HL-60/S4 (cell line): ENCODE data around the gene MYOZ1.
"Not testable (repeated sequence)": the region's sequence is repeated elsewhere in the genome, so short reads cannot be mapped to it uniquely, and the experiment has no call there.

Experiments used
- in situ Hi-C: fragments of 300-500 bp; cut with MboI; formaldehyde crosslinking; loops from 2 replicates; pipeline ENCODE4 v1.14.3; 2022; ENCODE audit warnings: low sequenced_read_pairs

The MYOZ1 gene

DNA sequence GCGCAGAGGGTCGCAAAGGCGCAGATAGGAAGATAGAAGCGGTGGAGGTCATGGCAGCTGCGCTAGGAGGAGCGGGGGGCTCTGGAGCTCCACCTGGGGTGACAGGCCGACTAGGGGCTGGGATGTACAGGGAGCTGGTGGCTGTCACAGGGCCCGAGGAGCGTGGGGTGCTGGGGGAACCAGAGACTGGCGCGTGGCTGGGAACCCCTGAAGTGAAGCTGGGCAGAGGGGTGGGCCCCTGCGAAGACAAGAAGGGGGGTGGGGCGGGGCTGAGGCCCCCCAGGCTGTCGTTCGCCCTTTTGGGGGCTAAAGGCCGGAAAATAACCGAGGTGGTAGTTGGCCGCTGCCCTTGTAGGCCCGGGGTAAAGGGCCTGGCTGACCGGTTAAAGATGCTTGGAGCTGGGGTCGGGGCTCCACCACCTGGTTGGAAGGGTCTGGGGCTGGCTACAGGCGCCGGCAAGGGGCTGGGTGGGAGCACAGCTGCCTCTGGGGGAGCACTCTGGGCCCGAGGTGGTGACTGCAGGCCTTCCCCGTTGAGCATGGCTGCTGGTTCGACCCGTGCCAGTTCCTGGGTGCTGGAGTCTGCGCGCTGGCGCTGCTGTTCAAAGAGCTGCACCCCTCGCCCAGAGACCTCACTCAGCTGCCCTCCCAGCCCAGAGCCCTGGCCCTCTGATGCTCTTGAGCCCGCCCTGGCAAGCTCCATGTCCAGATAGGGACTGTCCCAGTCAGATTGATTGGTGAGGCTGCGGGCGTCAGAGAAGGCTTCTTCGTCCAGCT lies 6.8 kb upstream of the MYOZ1 start:
- in situ Hi-C loops = no loop called here

DNA sequence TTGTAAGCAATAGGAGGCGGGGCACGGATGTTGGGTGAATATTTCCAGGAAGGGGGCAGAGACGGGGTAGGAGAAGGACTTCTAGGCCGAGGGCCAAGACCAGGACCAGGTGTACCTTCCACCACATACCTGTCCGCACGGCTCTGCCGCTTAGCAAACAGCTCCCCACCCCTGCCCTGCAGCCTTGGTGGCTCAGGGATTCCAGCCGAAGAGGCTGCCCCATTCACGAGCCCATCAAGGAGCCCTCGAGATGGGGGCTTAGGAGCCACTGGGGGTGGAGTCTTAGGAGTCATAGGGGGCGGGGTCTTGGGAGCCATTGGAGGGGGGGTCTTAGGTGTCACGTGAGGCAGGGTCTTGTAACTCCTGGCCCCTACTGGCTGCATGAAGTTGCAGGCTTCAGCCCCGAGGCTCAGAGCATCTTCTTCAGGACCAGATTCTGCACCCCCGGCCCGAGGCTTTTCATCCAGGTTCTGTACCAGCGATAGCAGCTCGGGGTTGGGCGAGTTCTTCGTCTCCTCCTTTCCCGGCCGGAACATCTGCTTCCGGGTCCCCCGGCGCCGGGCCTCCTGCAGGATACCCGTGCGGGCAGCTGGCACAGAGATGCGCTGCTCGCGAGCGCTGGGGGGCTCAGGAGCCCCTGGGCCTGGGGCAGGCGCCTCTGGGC lies 6.1 kb upstream of the MYOZ1 start:
- in situ Hi-C loops = no loop called here

GRCh38 chr10:73646598-73647041 lies 5.3 kb upstream of the MYOZ1 start:
- in situ Hi-C loops = no loop called here

- in situ Hi-C loops = no loop called here
Observed at GRCh38 chr10:73645251-73645650, 4.0 kb upstream of the MYOZ1 start.

DNA sequence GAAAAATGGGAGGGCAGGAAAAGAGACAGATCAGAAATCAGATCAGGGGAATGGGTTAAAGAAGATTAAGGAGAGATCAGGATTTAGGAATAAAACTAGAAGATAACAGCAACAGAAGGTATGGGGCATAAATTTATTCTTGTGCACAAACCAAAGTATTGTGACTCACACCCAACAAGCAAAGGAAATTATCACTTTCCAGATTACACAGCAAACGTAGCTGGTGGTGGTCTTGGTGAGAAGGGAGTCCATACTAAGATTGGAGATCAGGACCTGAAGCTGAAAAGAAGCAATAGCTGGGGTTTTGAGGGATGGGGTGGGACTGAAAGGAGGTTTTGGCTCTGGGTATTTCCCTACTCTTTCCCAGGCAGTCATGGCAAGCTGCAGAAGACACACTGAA lies 3.5 kb upstream of the MYOZ1 start:
- in situ Hi-C loops = loop anchor here (5.0 kb wide), 1 partner anchor 112 kb away; no protein-coding TSS in a partner anchor

GRCh38 chr10:73644015-73644743 lies 2.9 kb upstream of the MYOZ1 start:
- in situ Hi-C loops = loop anchor here (5.0 kb wide), 1 partner anchor 112 kb away; no protein-coding TSS in a partner anchor

- in situ Hi-C loops = loop anchor here (5.0 kb wide), 1 partner anchor 111 kb away; no protein-coding TSS in a partner anchor
Observed at GRCh38 chr10:73643362-73643761, 2.1 kb upstream of the MYOZ1 start.

DNA sequence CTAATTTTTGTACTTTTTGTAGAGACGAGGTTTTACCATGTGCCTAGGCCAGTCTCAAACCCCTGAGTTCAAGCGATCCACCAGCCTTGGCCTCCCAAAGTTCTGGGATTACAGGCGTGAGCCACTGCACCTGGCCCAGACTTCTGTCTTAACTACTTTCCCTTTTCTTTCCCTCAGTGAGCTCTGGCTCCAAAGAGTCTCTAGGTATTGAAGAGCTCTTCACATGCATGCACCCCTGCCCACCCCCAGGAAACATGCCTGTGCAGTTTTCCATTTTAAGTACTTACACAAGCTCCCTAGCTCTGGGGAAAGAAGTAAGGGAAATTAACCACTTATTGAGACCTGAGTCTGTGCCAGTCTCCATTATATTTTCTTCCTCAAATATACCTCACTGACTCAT lies 2.0 kb downstream of the MYOZ1 start:
- in situ Hi-C loops = no loop called here

DNA sequence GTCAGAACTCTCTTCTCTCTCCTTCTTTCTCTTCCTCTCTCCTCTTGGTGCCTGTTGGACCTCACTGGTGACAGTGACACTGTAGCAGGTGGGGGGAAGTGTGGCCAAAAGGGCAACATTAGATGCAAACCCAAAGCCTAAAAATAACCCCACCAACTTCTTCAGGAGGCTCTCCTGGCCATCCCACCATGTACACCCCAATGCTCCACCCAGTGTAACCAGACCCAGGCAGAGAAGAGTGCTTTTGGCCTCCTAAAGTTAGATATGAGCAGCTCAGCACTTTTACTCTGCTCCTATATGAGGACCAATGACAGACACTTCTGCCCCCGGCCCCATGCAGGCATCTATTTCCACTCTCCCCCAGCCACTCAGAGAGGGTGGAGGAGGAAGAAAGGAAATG lies 5.5 kb downstream of the MYOZ1 start:
- in situ Hi-C loops = no loop called here

GRCh38 chr10:73634421-73634820 lies 6.9 kb downstream of the MYOZ1 start:
- in situ Hi-C loops = no loop called here

- in situ Hi-C loops = no loop called here
Observed at GRCh38 chr10:73629165-73629564, 12.1 kb downstream of the MYOZ1 start.

GRCh38 chr10:73628405-73628804 lies 12.9 kb downstream of the MYOZ1 start:
- in situ Hi-C loops = no loop called here

DNA sequence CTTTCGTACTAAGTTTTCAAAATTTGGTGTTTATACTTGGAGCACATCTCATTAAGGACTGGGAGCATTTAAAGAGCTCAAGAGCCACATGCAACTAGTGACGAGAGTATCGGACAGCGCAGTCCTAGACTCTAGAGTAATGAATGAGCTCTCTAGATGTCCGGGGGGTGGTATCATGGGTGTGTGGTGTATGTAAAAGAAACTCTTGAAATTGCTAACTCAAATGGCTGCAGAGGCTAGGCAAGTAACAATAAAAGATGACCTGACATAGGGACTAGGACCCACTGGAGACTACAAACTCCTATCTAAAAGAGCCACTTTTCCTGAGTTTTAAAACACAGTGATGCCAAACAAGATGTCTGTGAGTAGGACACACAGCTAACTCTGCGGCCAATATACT lies 14.0 kb downstream of the MYOZ1 start:
- in situ Hi-C loops = no loop called here

DNA sequence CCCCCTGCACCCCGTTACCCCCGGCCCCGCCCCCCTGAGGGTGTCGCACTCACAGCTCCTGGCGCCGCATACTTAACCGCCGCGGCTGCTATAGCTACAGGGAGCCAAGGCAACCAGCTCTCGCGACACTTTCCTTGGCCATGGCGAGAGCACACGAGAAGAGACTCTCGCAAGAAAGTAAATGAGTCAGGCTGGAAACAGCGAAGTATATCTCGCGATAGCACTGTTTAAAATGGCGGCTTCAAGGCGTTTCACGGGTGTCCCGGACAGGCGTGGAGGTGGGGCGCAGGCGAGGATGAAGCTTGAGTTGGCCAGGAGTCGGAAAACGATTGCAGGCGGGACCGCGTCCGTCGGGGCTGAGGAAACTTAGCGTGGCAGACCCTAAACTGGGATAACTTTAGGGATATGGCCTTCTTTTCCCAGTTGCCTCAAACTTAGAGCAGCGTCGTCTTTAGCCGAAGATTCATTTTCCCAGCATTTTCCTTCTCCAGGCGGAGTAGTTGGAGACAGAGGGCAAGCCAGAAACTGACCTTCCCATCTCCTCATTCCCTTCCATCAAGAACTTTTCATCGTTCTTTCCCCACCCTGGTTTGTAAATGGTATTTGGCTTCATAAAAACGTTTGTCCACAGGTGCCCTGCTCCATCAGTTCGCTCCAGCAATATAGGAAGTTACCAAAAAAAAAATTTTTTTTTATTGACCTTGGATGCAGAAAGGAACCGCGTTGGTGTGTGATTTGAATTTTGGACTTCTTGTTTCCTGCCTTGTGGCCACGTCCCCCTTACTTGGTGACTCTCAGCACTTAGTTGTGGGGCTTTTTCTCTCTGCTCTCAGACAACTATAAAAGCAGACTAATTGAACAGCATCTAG lies 15.2 kb downstream of the MYOZ1 start:
- in situ Hi-C loops = no loop called here

- in situ Hi-C loops = no loop called here
Observed at GRCh38 chr10:73625004-73625883, 16.0 kb downstream of the MYOZ1 start.

DNA sequence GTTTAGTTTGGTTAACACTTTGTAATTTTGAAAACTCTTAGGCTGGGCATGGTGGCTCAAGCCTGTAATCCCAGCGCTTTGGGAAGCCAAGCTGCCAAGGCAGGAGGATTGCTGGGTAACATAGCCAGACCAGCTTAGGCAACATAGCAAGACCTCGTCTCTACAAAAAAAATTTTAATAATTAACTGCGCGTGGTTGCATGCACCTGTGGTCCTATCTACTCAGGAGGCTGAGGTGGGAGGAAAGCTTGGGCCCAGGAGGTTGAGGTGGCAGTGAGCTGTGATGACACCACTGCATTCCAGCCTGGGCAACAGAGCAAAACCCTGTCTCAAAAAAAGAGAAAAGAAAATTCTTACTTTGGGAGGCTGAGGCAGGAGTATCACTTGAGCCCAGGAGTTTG lies 18.2 kb downstream of the MYOZ1 start:
- in situ Hi-C loops = no loop called here

DNA sequence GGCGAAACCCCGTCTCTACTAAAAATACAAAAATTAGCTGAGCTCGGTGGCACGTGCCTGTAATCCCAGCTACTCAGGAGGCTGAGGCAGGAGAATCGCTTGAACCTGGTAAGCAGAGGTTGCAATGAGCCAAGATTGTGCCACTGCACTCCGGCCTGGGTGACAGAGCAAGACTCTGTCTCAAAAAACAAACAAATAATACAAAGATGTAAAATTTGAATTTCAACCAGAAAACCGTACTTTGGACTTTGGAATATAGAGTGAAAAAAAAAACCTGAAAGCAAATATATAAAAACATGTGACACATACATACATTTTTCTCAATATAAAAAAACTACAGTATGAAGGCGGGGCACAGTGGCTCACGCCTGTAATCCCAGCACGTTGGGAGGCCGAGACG lies 20.3 kb downstream of the MYOZ1 start:
- in situ Hi-C loops = not testable (repeated sequence)

GRCh38 chr10:73617143-73617542 lies 24.1 kb downstream of the MYOZ1 start:
- in situ Hi-C loops = not testable (repeated sequence)

GRCh38 chr10:73614720-73615119 lies 26.6 kb downstream of the MYOZ1 start:
- in situ Hi-C loops = no loop called here

GRCh38 chr10:73609116-73609515 lies 32.2 kb downstream of the MYOZ1 start:
- in situ Hi-C loops = no loop called here
